ENCODE measurements around the gene BRMS1.
A peak's percentile ranks its signal among the peaks of the same experiment; 100 is the strongest.
"Not testable (repeated sequence)": the region's sequence is repeated elsewhere in the genome, so short reads cannot be mapped to it uniquely, and the experiment has no call there.

BRMS1 gene

GRCh38 chr11:66344550-66345315 is at the start of gene BRMS1:
BRMS1 (minus strand) TSS chr11:66345104; CDS start chr11:66342234, 2,870 bp downstream.
- no peak within 1 kb of the TSS for H2AFZ ChIP-seq (ENCODE audit: low read depth, low read length)
- H3K4me1 ChIP-seq (ENCODE audit: insufficient read depth, low read length): peaks cover 29% of the 10 kb centered on the region
- H3K27me3 ChIP-seq (ENCODE audit: insufficient read depth, low read length): no peaks in the 10 kb centered on the region
- peak within 1 kb of the TSS; percentile 91 for H3K4me3 ChIP-seq (ENCODE audit: low read length)
- peaks cover 31% of the 10 kb centered on the region for H3K36me3 ChIP-seq (ENCODE audit: insufficient read depth, low read length)
- no peaks in the 10 kb centered on the region for H3K9me3 ChIP-seq (ENCODE audit: low read length)

- Histone ChIP-seq H3K4me3 (ENCODE audit: low read length) (no peak overlapping the region), H2AFZ (ENCODE audit: low read depth, low read length) (no peak overlapping the region), H3K4me1 (ENCODE audit: insufficient read depth, low read length) (no peaks in the 10 kb centered on the region), H3K27me3 (ENCODE audit: insufficient read depth, low read length) (no peaks in the 10 kb centered on the region), H3K9me3 (ENCODE audit: low read length) (no peaks in the 10 kb centered on the region), H3K36me3 (ENCODE audit: insufficient read depth, low read length) (no peaks in the 10 kb centered on the region)
Observed at GRCh38 chr11:66393954-66394353, 49.0 kb upstream of the BRMS1 start.

GRCh38 chr11:66391322-66391721 is 46.4 kb upstream of the BRMS1 start:
- Histone ChIP-seq H2AFZ (ENCODE audit: low read depth, low read length) (no peak overlapping the region), H3K9me3 (ENCODE audit: low read length) (no peaks in the 10 kb centered on the region), H3K27me3 (ENCODE audit: insufficient read depth, low read length) (peaks cover 4% of the 10 kb centered on the region), H3K4me1 (ENCODE audit: insufficient read depth, low read length) (no peaks in the 10 kb centered on the region), H3K36me3 (ENCODE audit: insufficient read depth, low read length) (no peaks in the 10 kb centered on the region), H3K4me3 (ENCODE audit: low read length) (no peak overlapping the region)

GRCh38 chr11:66388780-66389386 is 44.0 kb upstream of the BRMS1 start:
- no peak overlapping the region for H3K4me3 ChIP-seq (ENCODE audit: low read length)
- H3K27me3 ChIP-seq (ENCODE audit: insufficient read depth, low read length): peaks cover 4% of the 10 kb centered on the region
- H3K4me1 ChIP-seq (ENCODE audit: insufficient read depth, low read length): no peaks in the 10 kb centered on the region
- H2AFZ ChIP-seq (ENCODE audit: low read depth, low read length): no peak overlapping the region
- H3K9me3 ChIP-seq (ENCODE audit: low read length): no peaks in the 10 kb centered on the region
- H3K36me3 ChIP-seq (ENCODE audit: insufficient read depth, low read length): no peaks in the 10 kb centered on the region

GRCh38 chr11:66386171-66387069 is 41.5 kb upstream of the BRMS1 start:
- H3K36me3 ChIP-seq (ENCODE audit: insufficient read depth, low read length): no peaks in the 10 kb centered on the region

GRCh38 chr11:66384316-66384715 is 39.4 kb upstream of the BRMS1 start:
- H3K4me1 ChIP-seq (ENCODE audit: insufficient read depth, low read length); H3K4me3 ChIP-seq (ENCODE audit: low read length); H3K36me3 ChIP-seq (ENCODE audit: insufficient read depth, low read length); H3K9me3 ChIP-seq (ENCODE audit: low read length); H3K27me3 ChIP-seq (ENCODE audit: insufficient read depth, low read length); H2AFZ ChIP-seq (ENCODE audit: low read depth, low read length): not testable (repeated sequence)

More at GRCh38 chr11:66386171-66387069, 41.5 kb upstream of the BRMS1 start:
- Histone ChIP-seq H3K9me3 (ENCODE audit: low read length) (no peaks in the 10 kb centered on the region), H3K4me3 (ENCODE audit: low read length) (peak overlapping the region; percentile 36), H3K27me3 (ENCODE audit: insufficient read depth, low read length) (peaks cover 4% of the 10 kb centered on the region), H3K4me1 (ENCODE audit: insufficient read depth, low read length) (no peaks in the 10 kb centered on the region), H2AFZ (ENCODE audit: low read depth, low read length) (no peak overlapping the region)

GRCh38 chr11:66380264-66380663 is 35.4 kb upstream of the BRMS1 start:
- not testable (repeated sequence) for H3K9me3 ChIP-seq (ENCODE audit: low read length); H2AFZ ChIP-seq (ENCODE audit: low read depth, low read length); H3K4me3 ChIP-seq (ENCODE audit: low read length); H3K4me1 ChIP-seq (ENCODE audit: insufficient read depth, low read length); H3K27me3 ChIP-seq (ENCODE audit: insufficient read depth, low read length); H3K36me3 ChIP-seq (ENCODE audit: insufficient read depth, low read length)

- H3K4me1 ChIP-seq (ENCODE audit: insufficient read depth, low read length): peaks cover 25% of the 10 kb centered on the region
Observed at GRCh38 chr11:66373690-66374287, 28.9 kb upstream of the BRMS1 start.

GRCh38 chr11:66373265-66373664 is 28.4 kb upstream of the BRMS1 start:
- Histone ChIP-seq H3K27me3 (ENCODE audit: insufficient read depth, low read length) (no peaks in the 10 kb centered on the region), H3K36me3 (ENCODE audit: insufficient read depth, low read length) (no peaks in the 10 kb centered on the region), H2AFZ (ENCODE audit: low read depth, low read length) (no peak overlapping the region), H3K9me3 (ENCODE audit: low read length) (no peaks in the 10 kb centered on the region), H3K4me1 (ENCODE audit: insufficient read depth, low read length) (peaks cover 25% of the 10 kb centered on the region), H3K4me3 (ENCODE audit: low read length) (no peak overlapping the region)

More at GRCh38 chr11:66373690-66374287, 28.9 kb upstream of the BRMS1 start:
- H3K9me3 ChIP-seq (ENCODE audit: low read length); H3K36me3 ChIP-seq (ENCODE audit: insufficient read depth, low read length); H3K4me3 ChIP-seq (ENCODE audit: low read length); H2AFZ ChIP-seq (ENCODE audit: low read depth, low read length); H3K27me3 ChIP-seq (ENCODE audit: insufficient read depth, low read length): not testable (repeated sequence)

GRCh38 chr11:66371627-66372415 is 26.9 kb upstream of the BRMS1 start, which contains the start of gene SLC29A2:
SLC29A2 (minus strand) TSS chr11:66371760; CDS start chr11:66371591, 169 bp downstream.
- H3K4me1 ChIP-seq (ENCODE audit: insufficient read depth, low read length): peaks cover 25% of the 10 kb centered on the region
- peak within 1 kb of the TSS; percentile 84 for H2AFZ ChIP-seq (ENCODE audit: low read depth, low read length)
- peak within 1 kb of the TSS; percentile 64 for H3K4me3 ChIP-seq (ENCODE audit: low read length)
- H3K27me3 ChIP-seq (ENCODE audit: insufficient read depth, low read length): no peaks in the 10 kb centered on the region
- no peaks in the 10 kb centered on the region for H3K9me3 ChIP-seq (ENCODE audit: low read length)
- H3K36me3 ChIP-seq (ENCODE audit: insufficient read depth, low read length): no peaks in the 10 kb centered on the region

GRCh38 chr11:66369073-66369894 is 24.4 kb upstream of the BRMS1 start:
- H3K4me1 ChIP-seq (ENCODE audit: insufficient read depth, low read length): peaks cover 25% of the 10 kb centered on the region
- no peaks in the 10 kb centered on the region for H3K27me3 ChIP-seq (ENCODE audit: insufficient read depth, low read length)
- no peak overlapping the region for H2AFZ ChIP-seq (ENCODE audit: low read depth, low read length)
- no peaks in the 10 kb centered on the region for H3K36me3 ChIP-seq (ENCODE audit: insufficient read depth, low read length)
- no peaks in the 10 kb centered on the region for H3K9me3 ChIP-seq (ENCODE audit: low read length)
- no peak overlapping the region for H3K4me3 ChIP-seq (ENCODE audit: low read length)

Data from neuron (in vitro differentiated cells).